ENCODE data around the gene PTGFRN.

GRCh38 chr1:116899529-116899928 lies 10.2 kb upstream of the PTGFRN start:
- TF ChIP-seq, protein P1, sequence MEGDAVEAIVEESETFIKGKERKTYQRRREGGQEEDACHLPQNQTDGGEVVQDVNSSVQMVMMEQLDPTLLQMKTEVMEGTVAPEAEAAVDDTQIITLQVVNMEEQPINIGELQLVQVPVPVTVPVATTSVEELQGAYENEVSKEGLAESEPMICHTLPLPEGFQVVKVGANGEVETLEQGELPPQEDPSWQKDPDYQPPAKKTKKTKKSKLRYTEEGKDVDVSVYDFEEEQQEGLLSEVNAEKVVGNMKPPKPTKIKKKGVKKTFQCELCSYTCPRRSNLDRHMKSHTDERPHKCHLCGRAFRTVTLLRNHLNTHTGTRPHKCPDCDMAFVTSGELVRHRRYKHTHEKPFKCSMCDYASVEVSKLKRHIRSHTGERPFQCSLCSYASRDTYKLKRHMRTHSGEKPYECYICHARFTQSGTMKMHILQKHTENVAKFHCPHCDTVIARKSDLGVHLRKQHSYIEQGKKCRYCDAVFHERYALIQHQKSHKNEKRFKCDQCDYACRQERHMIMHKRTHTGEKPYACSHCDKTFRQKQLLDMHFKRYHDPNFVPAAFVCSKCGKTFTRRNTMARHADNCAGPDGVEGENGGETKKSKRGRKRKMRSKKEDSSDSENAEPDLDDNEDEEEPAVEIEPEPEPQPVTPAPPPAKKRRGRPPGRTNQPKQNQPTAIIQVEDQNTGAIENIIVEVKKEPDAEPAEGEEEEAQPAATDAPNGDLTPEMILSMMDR (IDR thresholded peaks at IDR 0.05; ENCODE audit: low read length) = no peak
- TF ChIP-seq EZH2 (optimal IDR thresholded peaks at IDR 0.05; ENCODE audit: low read depth, low read length) (no peak), EZH2phosphoT487 (IDR thresholded peaks at IDR 0.05; ENCODE audit: low read length) (no peak)
